Activated CD4-positive, alpha-beta T cell treated with anti-CD3 and anti-CD28 coated beads, Interleukin-2, amount 10 ng/mL, durations not matched to agents 7 days and 5 days (primary cell): Measurements from ENCODE around the gene ING3. TPM values are rescaled to one million over a fixed set of nuclear protein-coding genes. Genes with fewer than 3 reads are reported as not detected.

Experiments used
- CTCF ChIA-PET: fragments of 350-600 bp; sonication (Branson Sonifier 250); formaldehyde crosslinking; loops from one replicate; lab custom pipeline; 2021; ENCODE audit warnings: antibody characterized with exemption; lab: Charles Lee
- POLR2A ChIA-PET: fragments of 350-600 bp; sonication (Branson Sonifier 250); formaldehyde crosslinking; loops from one replicate; lab custom pipeline; 2021; ENCODE audit warnings: antibody characterized with exemption; lab: Charles Lee
- DNase-seq: peaks from one replicate; pipeline ENCODE4 v3.0.0-alpha.2; 2020
- H3K27ac Mint-ChIP-seq: one replicate; pipeline ENCODE4 v1.8.0; 2021; ENCODE audit warnings: mild to moderate bottlenecking, moderate library complexity, mixed read lengths
- H3K27me3 Mint-ChIP-seq: one replicate; pipeline ENCODE4 v1.8.0; 2021; ENCODE audit warnings: mixed read lengths
- H3K36me3 Mint-ChIP-seq: one replicate; pipeline ENCODE4 v1.8.0; 2021; ENCODE audit warnings: low read depth, mixed read lengths
- H3K4me1 Mint-ChIP-seq: one replicate; pipeline ENCODE4 v1.8.0; 2021; ENCODE audit warnings: mixed read lengths
- H3K4me3 Mint-ChIP-seq: one replicate; pipeline ENCODE4 v1.8.0; 2021; ENCODE audit warnings: mild to moderate bottlenecking, moderate library complexity, mixed read lengths
- H3K9me3 Mint-ChIP-seq: one replicate; pipeline ENCODE4 v1.8.0; 2021; ENCODE audit warnings: mixed read lengths
- total RNA-seq, 2 experiments: library from RNA; stranded (reverse); gene quantifications; one replicate each; pipeline ENCODE4 v1.2.3, GENCODE V29; 2021

Gene ING3
- total RNA-seq, 2 experiments from 2014 or later = 24.7 to 28.3 TPM

DNA sequence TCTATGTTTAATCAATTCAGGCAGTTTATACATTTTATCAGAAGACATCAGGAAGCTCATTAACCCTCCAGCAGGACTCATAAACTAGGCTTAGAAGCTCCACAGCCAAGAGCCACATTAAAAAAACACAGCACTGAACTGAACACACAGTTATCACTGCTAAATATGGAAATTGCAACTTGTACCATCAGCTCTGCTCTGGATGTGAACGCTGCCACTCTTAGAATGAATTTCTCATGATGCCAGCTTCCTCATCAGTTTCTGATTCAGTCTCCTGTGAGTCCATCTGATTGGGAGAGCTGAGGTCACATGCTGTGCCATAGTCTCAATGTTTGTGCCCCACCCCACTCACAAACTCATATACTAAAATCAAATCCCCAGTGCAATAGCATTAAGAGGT, 17.1 kb upstream of the ING3 start:
- Mint-ChIP-seq H3K27ac (no peak overlapping the region), H3K27me3 (peaks cover 2% of the 10 kb centered on the region), H3K4me1 (no peaks in the 10 kb centered on the region), H3K36me3 (no peaks in the 10 kb centered on the region), H3K9me3 (no peaks in the 10 kb centered on the region), H3K4me3 (no peak overlapping the region)
- ChIA-PET POLR2A (no interaction called here), CTCF (no interaction called here)
- no peak for DNase-seq

GRCh38 chr7:120939345-120939744, 11.2 kb upstream of the ING3 start:
- CTCF ChIA-PET = no interaction called here
- no peaks in the 10 kb centered on the region for H3K4me1 Mint-ChIP-seq
- peaks cover 8% of the 10 kb centered on the region for H3K27me3 Mint-ChIP-seq
- no peak overlapping the region for H3K27ac Mint-ChIP-seq
- H3K4me3 Mint-ChIP-seq = no peak overlapping the region
- POLR2A ChIA-PET = no interaction called here
- no peak for DNase-seq
- no peaks in the 10 kb centered on the region for H3K9me3 Mint-ChIP-seq
- no peaks in the 10 kb centered on the region for H3K36me3 Mint-ChIP-seq

DNA sequence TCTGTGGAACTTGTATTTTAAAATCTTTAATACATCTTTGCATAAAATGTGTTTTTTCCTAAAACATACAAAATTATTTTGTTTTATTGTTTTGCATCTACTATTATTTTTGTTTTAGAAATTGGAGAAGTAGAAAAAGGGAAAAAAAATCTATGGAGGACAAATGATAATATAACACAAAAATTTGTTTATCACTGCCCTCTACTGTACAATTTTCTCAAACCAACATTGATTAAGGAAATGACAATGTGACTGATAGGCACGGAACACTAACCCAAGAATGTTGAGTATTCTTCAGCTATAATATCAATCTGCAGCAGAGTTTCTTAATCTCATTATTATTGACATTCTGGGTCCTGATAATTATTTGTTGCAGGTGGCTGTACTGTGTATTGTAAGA, 9.5 kb upstream of the ING3 start:
- CTCF ChIA-PET = interaction anchor here (0.5 kb wide), 1 partner anchor 406 kb away, joined by 3 read pairs; no protein-coding TSS in a partner anchor
- Mint-ChIP-seq H3K4me1 (no peaks in the 10 kb centered on the region), H3K9me3 (no peaks in the 10 kb centered on the region), H3K27me3 (peaks cover 8% of the 10 kb centered on the region), H3K27ac (no peak overlapping the region), H3K36me3 (no peaks in the 10 kb centered on the region), H3K4me3 (no peak overlapping the region)
- DNase-seq = no peak
- POLR2A ChIA-PET = no interaction called here

DNA sequence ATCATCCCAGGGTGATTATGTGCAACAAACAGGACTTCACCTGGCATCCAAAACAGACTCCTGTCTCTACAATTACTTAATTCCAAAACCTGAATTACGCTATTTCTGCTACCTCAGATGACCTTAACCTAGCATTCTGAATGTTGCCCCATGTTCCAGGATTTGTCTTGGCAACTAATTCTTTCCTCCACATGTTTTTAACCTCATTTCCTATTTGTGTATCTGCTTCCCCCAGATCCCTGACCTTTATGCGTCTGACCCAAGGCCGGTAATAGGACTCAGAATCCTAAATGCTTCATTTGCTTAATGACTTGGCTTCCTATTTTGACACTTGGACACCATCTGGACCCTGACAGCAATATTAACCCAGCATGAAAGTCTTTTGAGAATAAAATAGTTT, 8.7 kb upstream of the ING3 start:
- peaks cover 12% of the 10 kb centered on the region for H3K27me3 Mint-ChIP-seq
- H3K9me3 Mint-ChIP-seq = no peaks in the 10 kb centered on the region
- no peak for DNase-seq
- CTCF ChIA-PET = no interaction called here
- POLR2A ChIA-PET = no interaction called here
- H3K36me3 Mint-ChIP-seq = no peaks in the 10 kb centered on the region
- H3K4me1 Mint-ChIP-seq = no peaks in the 10 kb centered on the region
- H3K27ac Mint-ChIP-seq = no peak overlapping the region
- no peak overlapping the region for H3K4me3 Mint-ChIP-seq

GRCh38 chr7:120942861-120943260, 7.7 kb upstream of the ING3 start:
- Mint-ChIP-seq H3K9me3 (no peaks in the 10 kb centered on the region), H3K4me3 (no peak overlapping the region), H3K27me3 (peaks cover 12% of the 10 kb centered on the region), H3K4me1 (no peaks in the 10 kb centered on the region), H3K36me3 (no peaks in the 10 kb centered on the region), H3K27ac (no peak overlapping the region)
- DNase-seq = no peak
- CTCF ChIA-PET = no interaction called here
- POLR2A ChIA-PET = no interaction called here

DNA sequence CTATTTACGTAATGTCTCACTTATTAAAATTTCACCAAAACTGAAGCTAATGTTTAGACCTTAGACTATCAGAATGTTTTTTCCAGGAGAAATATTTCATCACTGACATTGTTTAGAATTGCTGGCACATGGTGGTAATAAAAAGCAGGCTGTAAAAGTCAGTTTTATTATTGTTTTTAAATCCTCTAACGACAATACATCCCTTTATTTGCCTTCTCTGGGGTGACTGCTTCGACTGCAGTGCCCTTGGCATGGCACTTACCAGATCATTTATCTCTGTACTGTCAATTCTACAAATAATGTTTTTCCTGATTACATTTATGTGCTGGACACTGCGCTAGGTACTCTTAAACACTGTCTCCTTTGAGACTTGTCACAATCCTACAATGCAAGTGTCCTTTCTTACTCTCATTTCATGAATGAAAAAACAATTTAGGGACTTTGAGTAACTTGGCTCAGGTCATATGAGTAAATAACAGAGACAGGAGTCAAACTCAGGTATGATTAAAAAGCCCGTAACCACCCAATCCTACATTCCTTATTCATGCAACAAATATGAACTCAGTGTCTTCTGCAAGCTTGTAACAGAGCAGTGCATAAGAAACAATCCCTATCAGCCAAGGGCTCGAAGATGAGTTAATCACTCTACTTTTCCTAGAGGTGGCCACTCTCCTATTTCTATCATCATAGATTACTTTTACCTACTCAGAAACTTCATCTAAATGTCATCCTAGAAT, 5.6 kb upstream of the ING3 start:
- H3K9me3 Mint-ChIP-seq = no peaks in the 10 kb centered on the region
- no peak overlapping the region for H3K4me3 Mint-ChIP-seq
- ChIA-PET CTCF (no interaction called here), POLR2A (no interaction called here)
- peaks cover 12% of the 10 kb centered on the region for H3K27me3 Mint-ChIP-seq
- no peak for DNase-seq
- H3K4me1 Mint-ChIP-seq = peaks cover 12% of the 10 kb centered on the region
- H3K36me3 Mint-ChIP-seq = peaks cover 2% of the 10 kb centered on the region
- H3K27ac Mint-ChIP-seq = no peak overlapping the region

- no peak overlapping the region for H3K4me3 Mint-ChIP-seq
Observed at GRCh38 chr7:120947980-120948379, 2.6 kb upstream of the ING3 start.

GRCh38 chr7:120949393-120949911, 1.1 kb upstream of the ING3 start:
- Mint-ChIP-seq H3K27me3 (peaks cover 4% of the 10 kb centered on the region), H3K9me3 (no peaks in the 10 kb centered on the region), H3K36me3 (peaks cover 11% of the 10 kb centered on the region), H3K27ac (peak overlapping the region; percentile 99), H3K4me1 (peaks cover 22% of the 10 kb centered on the region), H3K4me3 (peak overlapping the region; percentile 88)
- CTCF ChIA-PET = no interaction called here
- POLR2A ChIA-PET = no interaction called here
- DNase-seq = no peak

More at GRCh38 chr7:120947980-120948379, 2.6 kb upstream of the ING3 start:
- peaks cover 22% of the 10 kb centered on the region for H3K4me1 Mint-ChIP-seq
- H3K36me3 Mint-ChIP-seq = peaks cover 9% of the 10 kb centered on the region
- no peaks in the 10 kb centered on the region for H3K9me3 Mint-ChIP-seq
- ChIA-PET CTCF (no interaction called here), POLR2A (no interaction called here)
- no peak overlapping the region for H3K27ac Mint-ChIP-seq
- peaks cover 7% of the 10 kb centered on the region for H3K27me3 Mint-ChIP-seq
- DNase-seq = no peak

DNA sequence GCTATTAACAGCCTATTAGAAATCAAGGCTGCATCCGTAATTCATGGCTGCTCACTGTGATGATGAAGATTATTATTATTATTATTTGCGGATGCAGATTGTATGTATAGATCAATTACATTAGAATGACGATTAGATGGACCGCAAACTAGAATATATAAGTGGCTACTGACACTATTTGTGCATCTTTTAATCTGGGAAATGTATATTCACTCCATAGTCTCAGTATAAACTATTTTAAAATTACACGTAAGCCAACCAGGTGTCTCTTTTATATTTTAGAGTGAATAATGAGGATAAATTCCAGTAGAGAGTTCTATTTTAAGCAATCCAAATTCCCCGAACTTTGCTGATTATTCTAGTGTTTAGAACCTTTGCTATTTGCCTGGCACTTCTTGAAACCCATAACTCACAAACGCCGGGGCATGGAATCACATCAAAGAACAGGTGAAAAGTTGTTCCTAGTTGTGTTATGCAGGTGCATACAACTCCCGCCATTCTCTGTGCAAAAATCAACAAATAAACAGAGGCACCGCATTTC, 509 bp upstream of the ING3 start:
- POLR2A ChIA-PET = no interaction called here
- peaks cover 24% of the 10 kb centered on the region for H3K4me1 Mint-ChIP-seq
- CTCF ChIA-PET = interaction anchor here (0.6 to 2.0 kb wide), 3 partner anchors 37 to 152 kb away, joined by 3 to 11 read pairs (median 5); no protein-coding TSS in a partner anchor
- DNase-seq = no peak
- H3K36me3 Mint-ChIP-seq = peaks cover 14% of the 10 kb centered on the region
- no peaks in the 10 kb centered on the region for H3K9me3 Mint-ChIP-seq
- peaks cover 4% of the 10 kb centered on the region for H3K27me3 Mint-ChIP-seq
- H3K4me3 Mint-ChIP-seq = peak overlapping the region; percentile 88
- H3K27ac Mint-ChIP-seq = peak overlapping the region; percentile 99

DNA sequence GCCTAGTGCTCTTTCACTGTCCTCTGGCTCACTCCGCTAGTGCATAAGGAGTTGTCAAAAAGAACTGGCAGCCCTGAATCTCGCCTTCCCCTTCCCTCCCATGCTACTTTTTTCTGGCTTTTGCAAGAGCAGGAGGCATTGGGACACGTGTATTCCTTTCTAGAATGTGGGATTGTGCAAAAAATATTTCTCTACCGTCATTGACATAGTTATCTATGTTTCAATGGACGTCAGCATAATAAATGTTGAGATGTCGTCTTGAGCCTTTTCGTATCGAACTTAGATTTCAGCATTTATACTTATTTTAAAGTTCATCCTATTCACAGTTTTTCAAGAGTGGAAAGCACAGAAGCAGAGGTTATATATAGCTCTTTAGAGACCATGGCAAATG, 727 bp downstream of the ING3 start:
- H3K36me3 Mint-ChIP-seq = peaks cover 19% of the 10 kb centered on the region
- H3K4me3 Mint-ChIP-seq = peak overlapping the region; percentile 88
- CTCF ChIA-PET = interaction anchor here (1.3 to 2.0 kb wide), 2 partner anchors 15 to 36 kb away, joined by 3 to 11 read pairs; no protein-coding TSS in a partner anchor
- DNase-seq = no peak
- peaks cover 27% of the 10 kb centered on the region for H3K4me1 Mint-ChIP-seq
- POLR2A ChIA-PET = interaction anchor here (0.6 kb wide), 1 partner anchor 28 kb away, joined by 4 read pairs; no protein-coding TSS in a partner anchor
- no peaks in the 10 kb centered on the region for H3K9me3 Mint-ChIP-seq
- peak overlapping the region; percentile 99 for H3K27ac Mint-ChIP-seq
- peaks cover 1% of the 10 kb centered on the region for H3K27me3 Mint-ChIP-seq

DNA sequence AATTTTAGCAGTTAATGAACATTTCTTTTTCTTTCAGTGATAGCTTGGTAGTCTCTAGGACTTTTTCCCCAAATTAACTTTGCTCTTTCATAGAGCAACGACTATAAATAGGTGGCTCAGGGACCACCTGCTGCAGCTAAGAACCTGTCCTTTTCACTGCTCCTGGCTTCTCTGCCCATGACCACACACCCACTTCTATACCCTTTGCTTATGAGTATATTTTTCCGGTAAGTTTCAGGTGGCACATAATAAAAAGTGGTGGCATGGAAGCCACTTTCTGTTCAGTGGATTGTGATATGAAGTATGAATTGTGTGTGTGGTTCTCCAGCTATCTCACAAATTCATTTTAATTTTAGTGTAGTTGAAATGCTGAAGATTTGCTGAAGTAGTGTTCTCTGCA, 1.2 kb downstream of the ING3 start:
- no peaks in the 10 kb centered on the region for H3K9me3 Mint-ChIP-seq
- peaks cover 20% of the 10 kb centered on the region for H3K36me3 Mint-ChIP-seq
- ChIA-PET POLR2A (no interaction called here), CTCF (interaction anchor here (1.3 to 2.0 kb wide), 2 partner anchors 15 to 35 kb away, joined by 3 to 11 read pairs; no protein-coding TSS in a partner anchor)
- H3K27ac Mint-ChIP-seq = peak overlapping the region; percentile 99
- H3K27me3 Mint-ChIP-seq = no peaks in the 10 kb centered on the region
- DNase-seq = no peak
- peaks cover 27% of the 10 kb centered on the region for H3K4me1 Mint-ChIP-seq
- H3K4me3 Mint-ChIP-seq = peak overlapping the region; percentile 88

GRCh38 chr7:120955577-120956149, 5.1 kb downstream of the ING3 start:
- Mint-ChIP-seq H3K4me1 (peaks cover 26% of the 10 kb centered on the region), H3K9me3 (no peaks in the 10 kb centered on the region), H3K27ac (no peak overlapping the region), H3K36me3 (peaks cover 38% of the 10 kb centered on the region), H3K4me3 (no peak overlapping the region), H3K27me3 (no peaks in the 10 kb centered on the region)
- DNase-seq = no peak
- POLR2A ChIA-PET = no interaction called here
- CTCF ChIA-PET = interaction anchor here (0.6 kb wide), 1 partner anchor 105 kb away, joined by 3 read pairs; no protein-coding TSS in a partner anchor

GRCh38 chr7:120959929-120960484, 9.4 kb downstream of the ING3 start:
- peaks cover 14% of the 10 kb centered on the region for H3K4me1 Mint-ChIP-seq
- DNase-seq = no peak

More at GRCh38 chr7:120959929-120960484, 9.4 kb downstream of the ING3 start:
- Mint-ChIP-seq H3K36me3 (peaks cover 34% of the 10 kb centered on the region), H3K9me3 (no peaks in the 10 kb centered on the region), H3K27ac (no peak overlapping the region), H3K4me3 (no peak overlapping the region), H3K27me3 (no peaks in the 10 kb centered on the region)
- POLR2A ChIA-PET = no interaction called here
- CTCF ChIA-PET = no interaction called here
